ENCODE results near the gene KRTAP5-2.

KRTAP5-2 gene

GRCh38 chr11:1625541-1625940 is 27.4 kb upstream of the KRTAP5-2 start:
- Histone ChIP-seq H3K9ac (ENCODE audit: low read length) (no peak overlapping the region), H3K36me3 (ENCODE audit: insufficient read depth, low read length) (no peaks in the 10 kb centered on the region)
- no peak for TF ChIP-seq CTCF (IDR thresholded peaks at IDR 0.05; ENCODE audit: low read length)
- TF ChIP-seq EZH2 (IDR thresholded peaks at IDR 0.05; ENCODE audit: borderline replicate concordance, low read length) = no peak

GRCh38 chr11:1624621-1625020 is 26.5 kb upstream of the KRTAP5-2 start:
- no peaks in the 10 kb centered on the region for H3K27me3 ChIP-seq (ENCODE audit: insufficient read depth, low read length)
- H3K9me3 ChIP-seq (ENCODE audit: low read length) = no peaks in the 10 kb centered on the region
- no peak overlapping the region for H2AFZ ChIP-seq (ENCODE audit: low read length)
- no peaks in the 10 kb centered on the region for H3K9me2 ChIP-seq (ENCODE audit: low read depth, low read length)
- H3K4me3 ChIP-seq (ENCODE audit: low read depth, low read length, poor library complexity, severe bottlenecking) = no peak overlapping the region
- no peaks in the 10 kb centered on the region for H3K79me2 ChIP-seq (ENCODE audit: insufficient read depth, low read length)
- TF ChIP-seq EZH2 (IDR thresholded peaks at IDR 0.05; ENCODE audit: borderline replicate concordance, low read length) = no peak
- TF ChIP-seq CTCF (IDR thresholded peaks at IDR 0.05; ENCODE audit: low read length) = no peak
- H3K4me2 ChIP-seq (ENCODE audit: low read length) = no peak overlapping the region
- H3K36me3 ChIP-seq (ENCODE audit: insufficient read depth, low read length) = no peaks in the 10 kb centered on the region
- H3K27ac ChIP-seq (ENCODE audit: low read depth, low read length, poor library complexity, severe bottlenecking) = no peak overlapping the region
- H4K20me1 ChIP-seq (ENCODE audit: insufficient read depth, low read length) = no peaks in the 10 kb centered on the region
- no peaks in the 10 kb centered on the region for H3K4me1 ChIP-seq (ENCODE audit: insufficient read depth, low read length, severe bottlenecking)
- H3K9ac ChIP-seq (ENCODE audit: low read length) = no peak overlapping the region
- no peaks in the 10 kb centered on the region for H3F3A ChIP-seq (ENCODE audit: insufficient read depth, low read length)

More at GRCh38 chr11:1625541-1625940, 27.4 kb upstream of the KRTAP5-2 start:
- no peaks in the 10 kb centered on the region for H3F3A ChIP-seq (ENCODE audit: insufficient read depth, low read length)
- 0 out of 2 replicates have a peak, but pooled peaks cover under 1% of the 10 kb centered on the region for H3K27me3 ChIP-seq (ENCODE audit: insufficient read depth, low read length)
- H3K4me3 ChIP-seq (ENCODE audit: low read depth, low read length, poor library complexity, severe bottlenecking) = no peak overlapping the region
- H3K4me1 ChIP-seq (ENCODE audit: insufficient read depth, low read length, severe bottlenecking) = no peaks in the 10 kb centered on the region
- H2AFZ ChIP-seq (ENCODE audit: low read length) = no peak overlapping the region
- H4K20me1 ChIP-seq (ENCODE audit: insufficient read depth, low read length) = no peaks in the 10 kb centered on the region
- H3K9me3 ChIP-seq (ENCODE audit: low read length) = no peaks in the 10 kb centered on the region
- no peak overlapping the region for H3K4me2 ChIP-seq (ENCODE audit: low read length)
- no peaks in the 10 kb centered on the region for H3K9me2 ChIP-seq (ENCODE audit: low read depth, low read length)
- H3K79me2 ChIP-seq (ENCODE audit: insufficient read depth, low read length) = no peaks in the 10 kb centered on the region
- no peak overlapping the region for H3K27ac ChIP-seq (ENCODE audit: low read depth, low read length, poor library complexity, severe bottlenecking)

- H3K9me3 ChIP-seq (ENCODE audit: low read length) = no peaks in the 10 kb centered on the region
- H4K20me1 ChIP-seq (ENCODE audit: insufficient read depth, low read length) = no peaks in the 10 kb centered on the region
- H3K27me3 ChIP-seq (ENCODE audit: insufficient read depth, low read length) = no peaks in the 10 kb centered on the region
- no peak overlapping the region for H3K4me2 ChIP-seq (ENCODE audit: low read length)
- H3K79me2 ChIP-seq (ENCODE audit: insufficient read depth, low read length) = no peaks in the 10 kb centered on the region
- no peaks in the 10 kb centered on the region for H3F3A ChIP-seq (ENCODE audit: insufficient read depth, low read length)
- no peaks in the 10 kb centered on the region for H3K4me1 ChIP-seq (ENCODE audit: insufficient read depth, low read length, severe bottlenecking)
- no peak overlapping the region for H3K9ac ChIP-seq (ENCODE audit: low read length)
- H2AFZ ChIP-seq (ENCODE audit: low read length) = no peak overlapping the region
- H3K27ac ChIP-seq (ENCODE audit: low read depth, low read length, poor library complexity, severe bottlenecking) = no peak overlapping the region
- H3K9me2 ChIP-seq (ENCODE audit: low read depth, low read length) = no peaks in the 10 kb centered on the region
- TF ChIP-seq CTCF (IDR thresholded peaks at IDR 0.05; ENCODE audit: low read length) (no peak), EZH2 (IDR thresholded peaks at IDR 0.05; ENCODE audit: borderline replicate concordance, low read length) (no peak)
- no peaks in the 10 kb centered on the region for H3K36me3 ChIP-seq (ENCODE audit: insufficient read depth, low read length)
- H3K4me3 ChIP-seq (ENCODE audit: low read depth, low read length, poor library complexity, severe bottlenecking) = no peak overlapping the region
Measured at GRCh38 chr11:1623716-1624115, 25.6 kb upstream of the KRTAP5-2 start.

Data from OCI-LY1 (cell line).